HepG2 (cell line): ENCODE data around the gene ECE2. TPM values are rescaled to one million over a fixed set of nuclear protein-coding genes. Genes with fewer than 3 reads are reported as not detected.

ENCODE experiments used
- EEA1 ChIP-seq: sonication (generic); formaldehyde crosslinking; IDR thresholded peaks from 2 replicates; pipeline ENCODE4 v1.5.1; 2020; ENCODE audit warnings: mild to moderate bottlenecking, missing genetic modification reagents, borderline replicate concordance
- HNF4A ChIP-seq: sonication (generic); formaldehyde crosslinking; IDR thresholded peaks from 2 replicates; pipeline ENCODE4 v1.4.0; 2020; ENCODE audit warnings: missing genetic modification reagents
- MAFG ChIP-seq: sonication (generic); formaldehyde crosslinking; IDR thresholded peaks from 2 replicates; pipeline ENCODE4 v1.5.1; 2020; ENCODE audit warnings: mild to moderate bottlenecking, missing genetic modification reagents
- ONECUT2 ChIP-seq: sonication (generic); formaldehyde crosslinking; IDR thresholded peaks from 2 replicates; pipeline ENCODE4 v1.4.0; 2020; ENCODE audit warnings: missing genetic modification reagents
- POLR2AphosphoS5 ChIP-seq: IDR thresholded peaks from 2 replicates; pipeline ENCODE4 v1.6.1; 2012; ENCODE audit warnings: low read depth, low read length
- XRCC5 ChIP-seq: fragments of 200-400 bp; formaldehyde crosslinking; optimal IDR thresholded peaks from 2 replicates; pipeline ENCODE3; 2017; ENCODE audit warnings: mild to moderate bottlenecking, low read length
- ZNF207 ChIP-seq: fragments of 450-650 bp; IDR thresholded peaks from 2 replicates; pipeline ENCODE4 v1.6.1; 2016; ENCODE audit warnings: antibody characterized with exemption, borderline replicate concordance
- ZNF589 ChIP-seq: sonication (generic); formaldehyde crosslinking; conservative IDR thresholded peaks from 2 replicates; pipeline ENCODE4 v1.8.0; 2022; ENCODE audit warnings: mild to moderate bottlenecking, moderate library complexity, missing genetic modification reagents
- polyA plus RNA-seq, 8 experiments: library from polyadenylated mRNA; depleted of rRNA in 3 of 8; stranded (reverse) in 7 of 8; unstranded in 1 of 8; fragments of >200 nt; fragmentation: Illumina TruSeq in 4 of 8; extraction: Trizol in 4 of 8; gene quantifications; 2 replicates each; pipeline versions ENCODE4 v1.2.1 to v1.2.3, GENCODE V29; 2011 to 2016; ENCODE audit warnings: low read depth in 4 of 8, missing spikeins in 1 of 8, mixed read lengths in 1 of 8; ENCODE audit not compliant: insufficient read depth in 1 of 8
- total RNA-seq, 5 experiments: library from RNA; depleted of rRNA; stranded (reverse); fragments of >200 nt; fragmentation: Illumina TruSeq; extraction: Trizol; gene quantifications; 2 replicates each; pipeline ENCODE4 v1.2.3, GENCODE V29; 2016; ENCODE audit warnings: low read depth in 1 of 5
- TF ChIP-seq, protein P1 (sequence below): sonication (generic); formaldehyde crosslinking; conservative IDR thresholded peaks from 2 replicates; pipeline ENCODE4 v1.4.0; 2020; ENCODE audit warnings: mild to moderate bottlenecking, missing genetic modification reagents, moderate library complexity
- TF ChIP-seq, protein P2 (sequence below): sonication (generic); formaldehyde crosslinking; IDR thresholded peaks from 2 replicates; pipeline ENCODE4 v1.4.0; 2020; ENCODE audit warnings: missing genetic modification reagents

ECE2 gene
- total and polyA plus RNA-seq, 2 of the 13 experiments (the other 11 are each of a cell fraction or from before 2014, with no cell fraction given) = not detected

DNA sequence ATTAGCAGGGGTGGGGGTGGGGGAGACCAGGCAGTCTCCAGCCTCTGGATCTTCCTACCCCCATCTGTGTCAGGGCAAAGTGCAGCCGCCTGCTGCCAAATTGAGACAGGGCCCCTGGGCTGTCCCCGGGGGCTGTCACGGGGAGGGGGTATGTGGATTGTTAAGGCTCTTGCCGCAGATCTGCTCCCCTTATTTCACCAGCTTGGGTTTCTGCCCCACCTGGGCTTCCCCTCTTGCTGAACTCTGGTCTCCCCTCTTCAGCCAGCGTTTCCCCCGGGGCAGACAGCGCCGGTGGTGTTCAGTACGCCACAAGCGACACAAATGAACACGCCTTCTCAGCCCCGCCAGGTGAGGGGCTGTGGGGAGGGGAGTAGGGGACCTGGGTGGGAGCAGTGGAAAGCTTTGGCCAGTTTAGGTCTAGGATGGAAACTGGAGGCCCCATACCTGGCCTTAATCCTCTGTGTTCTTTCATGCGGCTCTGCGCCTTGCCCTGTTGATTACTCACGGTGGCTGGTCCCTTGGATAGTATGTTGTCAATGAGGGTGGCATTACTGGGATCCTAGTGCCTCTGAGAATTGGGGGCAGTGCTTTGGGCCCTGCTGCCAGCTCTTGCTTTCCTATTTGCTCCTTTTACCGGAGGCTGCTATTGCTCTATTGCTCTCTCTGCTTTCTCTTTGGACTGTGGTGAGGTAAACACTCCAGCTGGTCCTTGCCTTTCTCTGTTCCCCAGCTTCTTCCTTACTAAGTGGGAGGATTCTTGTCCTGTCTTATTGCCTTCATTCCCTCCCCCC lies 40.2 kb downstream of the ECE2 start (continued):
- TF ChIP-seq, protein P1, sequence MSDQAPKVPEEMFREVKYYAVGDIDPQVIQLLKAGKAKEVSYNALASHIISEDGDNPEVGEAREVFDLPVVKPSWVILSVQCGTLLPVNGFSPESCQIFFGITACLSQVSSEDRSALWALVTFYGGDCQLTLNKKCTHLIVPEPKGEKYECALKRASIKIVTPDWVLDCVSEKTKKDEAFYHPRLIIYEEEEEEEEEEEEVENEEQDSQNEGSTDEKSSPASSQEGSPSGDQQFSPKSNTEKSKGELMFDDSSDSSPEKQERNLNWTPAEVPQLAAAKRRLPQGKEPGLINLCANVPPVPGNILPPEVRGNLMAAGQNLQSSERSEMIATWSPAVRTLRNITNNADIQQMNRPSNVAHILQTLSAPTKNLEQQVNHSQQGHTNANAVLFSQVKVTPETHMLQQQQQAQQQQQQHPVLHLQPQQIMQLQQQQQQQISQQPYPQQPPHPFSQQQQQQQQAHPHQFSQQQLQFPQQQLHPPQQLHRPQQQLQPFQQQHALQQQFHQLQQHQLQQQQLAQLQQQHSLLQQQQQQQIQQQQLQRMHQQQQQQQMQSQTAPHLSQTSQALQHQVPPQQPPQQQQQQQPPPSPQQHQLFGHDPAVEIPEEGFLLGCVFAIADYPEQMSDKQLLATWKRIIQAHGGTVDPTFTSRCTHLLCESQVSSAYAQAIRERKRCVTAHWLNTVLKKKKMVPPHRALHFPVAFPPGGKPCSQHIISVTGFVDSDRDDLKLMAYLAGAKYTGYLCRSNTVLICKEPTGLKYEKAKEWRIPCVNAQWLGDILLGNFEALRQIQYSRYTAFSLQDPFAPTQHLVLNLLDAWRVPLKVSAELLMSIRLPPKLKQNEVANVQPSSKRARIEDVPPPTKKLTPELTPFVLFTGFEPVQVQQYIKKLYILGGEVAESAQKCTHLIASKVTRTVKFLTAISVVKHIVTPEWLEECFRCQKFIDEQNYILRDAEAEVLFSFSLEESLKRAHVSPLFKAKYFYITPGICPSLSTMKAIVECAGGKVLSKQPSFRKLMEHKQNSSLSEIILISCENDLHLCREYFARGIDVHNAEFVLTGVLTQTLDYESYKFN (CRISPR knock-in tag) = 0 out of 2 replicates have a peak, but pooled peaks have one; percentile 36
- TF ChIP-seq XRCC5 = peak; percentile 24
- TF ChIP-seq HNF4A (CRISPR knock-in tag) = peak; percentile 66
- no peak for TF ChIP-seq ZNF207
- TF ChIP-seq ZNF589 (CRISPR knock-in tag) = no peak
- TF ChIP-seq ONECUT2 = no peak
- 0 out of 2 replicates have a peak, but pooled peaks have one; percentile 8 for TF ChIP-seq POLR2AphosphoS5
- TF ChIP-seq, protein P2, sequence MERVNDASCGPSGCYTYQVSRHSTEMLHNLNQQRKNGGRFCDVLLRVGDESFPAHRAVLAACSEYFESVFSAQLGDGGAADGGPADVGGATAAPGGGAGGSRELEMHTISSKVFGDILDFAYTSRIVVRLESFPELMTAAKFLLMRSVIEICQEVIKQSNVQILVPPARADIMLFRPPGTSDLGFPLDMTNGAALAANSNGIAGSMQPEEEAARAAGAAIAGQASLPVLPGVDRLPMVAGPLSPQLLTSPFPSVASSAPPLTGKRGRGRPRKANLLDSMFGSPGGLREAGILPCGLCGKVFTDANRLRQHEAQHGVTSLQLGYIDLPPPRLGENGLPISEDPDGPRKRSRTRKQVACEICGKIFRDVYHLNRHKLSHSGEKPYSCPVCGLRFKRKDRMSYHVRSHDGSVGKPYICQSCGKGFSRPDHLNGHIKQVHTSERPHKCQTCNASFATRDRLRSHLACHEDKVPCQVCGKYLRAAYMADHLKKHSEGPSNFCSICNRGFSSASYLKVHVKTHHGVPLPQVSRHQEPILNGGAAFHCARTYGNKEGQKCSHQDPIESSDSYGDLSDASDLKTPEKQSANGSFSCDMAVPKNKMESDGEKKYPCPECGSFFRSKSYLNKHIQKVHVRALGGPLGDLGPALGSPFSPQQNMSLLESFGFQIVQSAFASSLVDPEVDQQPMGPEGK (CRISPR knock-in tag) = peak; percentile 79
- no peak for TF ChIP-seq EEA1
- TF ChIP-seq MAFG = no peak
